GM18498 (cell line): ENCODE results near the gene CXCR3.
"Not testable (repeated sequence)": the region's sequence is repeated elsewhere in the genome, so short reads cannot be mapped to it uniquely, and the experiment has no call there.

Source experiments
- ATAC-seq: cut with Tn5 transposase; IDR thresholded peaks from one replicate; pipeline ENCODE4 v1.9.1; 2021; ENCODE audit warnings: mild to moderate bottlenecking, moderate library complexity; ENCODE audit not compliant: unreplicated experiment

Gene CXCR3

DNA sequence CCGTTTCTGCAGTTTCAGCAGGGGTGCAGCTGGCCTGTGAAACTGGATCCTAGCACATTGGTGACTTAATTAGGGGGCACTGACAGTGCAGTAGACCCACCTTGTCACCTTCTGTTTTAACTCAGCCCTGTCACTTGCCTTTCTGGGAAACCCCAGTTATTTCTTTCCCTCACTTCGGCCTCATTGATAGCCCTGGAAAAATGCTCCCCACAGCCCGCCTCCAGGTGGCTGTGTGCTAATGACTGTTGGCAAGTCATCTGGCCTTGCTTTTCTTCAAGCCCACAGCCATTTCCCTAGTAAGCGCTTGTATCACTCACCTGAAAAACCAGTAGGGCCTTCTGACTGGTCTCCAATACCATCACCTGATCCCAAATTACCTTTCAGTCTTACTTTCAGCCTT lies 3.3 kb downstream of the CXCR3 start:
- no peak for ATAC-seq

DNA sequence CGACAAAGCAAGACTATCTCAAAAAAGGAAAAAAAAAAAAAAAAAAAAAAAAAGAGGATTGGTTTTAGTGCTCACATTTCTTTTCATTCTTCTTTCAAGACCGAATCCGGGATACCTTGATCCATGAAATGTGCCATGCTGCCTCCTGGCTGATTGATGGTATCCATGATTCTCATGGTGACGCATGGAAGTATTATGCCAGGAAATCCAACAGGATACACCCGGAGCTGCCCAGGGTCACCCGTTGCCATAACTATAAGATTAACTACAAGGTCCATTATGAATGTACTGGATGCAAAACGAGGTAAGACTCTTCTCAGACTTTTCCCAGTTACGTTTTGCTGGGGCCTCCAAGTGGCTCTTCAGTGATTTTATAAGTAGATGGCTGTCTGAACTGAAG lies 6.1 kb downstream of the CXCR3 start:
- ATAC-seq = no peak

DNA sequence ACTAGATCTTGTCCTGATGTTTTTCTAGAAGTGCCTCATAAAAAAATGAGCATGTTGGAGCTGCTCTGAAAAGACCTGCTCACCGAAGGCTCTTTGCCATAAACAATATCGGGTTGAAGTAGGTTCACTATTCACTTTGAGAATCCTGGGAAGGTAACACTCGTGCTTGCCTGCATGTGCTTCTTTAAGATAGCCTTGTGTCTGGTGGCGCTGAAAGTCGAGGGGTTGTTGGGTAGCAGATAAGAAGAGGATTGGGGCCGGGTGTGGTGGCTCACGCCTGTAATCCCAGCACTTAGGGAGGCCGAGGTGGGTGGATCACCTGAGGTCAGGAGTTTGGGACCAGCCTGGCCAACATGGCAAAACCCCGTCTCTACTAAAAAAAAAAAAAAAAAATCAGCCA lies 6.6 kb downstream of the CXCR3 start:
- ATAC-seq = not testable (repeated sequence)

DNA sequence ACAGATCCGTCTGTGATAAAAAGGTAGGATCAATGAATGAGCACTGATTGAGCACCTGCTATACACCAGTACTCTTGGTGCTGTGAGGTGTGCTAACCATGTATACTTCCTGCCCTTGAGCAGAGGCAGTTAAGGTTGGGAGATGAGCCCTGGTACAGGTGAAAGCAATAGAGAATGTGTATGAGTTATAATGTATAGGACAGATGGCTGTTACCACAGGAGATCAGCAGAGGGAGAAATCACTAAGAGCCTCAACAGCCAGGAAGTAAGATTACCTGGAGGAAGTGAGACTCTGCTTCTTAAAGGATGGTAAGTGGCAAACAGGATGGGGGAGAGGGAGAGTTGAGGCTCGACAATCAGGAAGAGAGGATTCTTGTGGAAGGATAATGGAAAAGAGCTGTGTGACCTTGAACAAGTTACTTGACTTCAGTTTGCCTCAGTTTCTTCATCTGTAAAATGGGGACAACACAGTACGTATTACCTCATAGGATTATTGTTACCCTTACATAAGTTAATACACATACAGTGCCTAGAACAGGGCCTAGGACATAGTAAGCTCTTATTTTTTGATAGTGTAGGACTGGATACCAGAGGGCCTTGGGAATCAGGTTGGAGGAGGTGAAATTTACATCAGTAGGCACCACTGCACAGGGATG lies 9.1 kb downstream of the CXCR3 start:
- no peak for ATAC-seq

DNA sequence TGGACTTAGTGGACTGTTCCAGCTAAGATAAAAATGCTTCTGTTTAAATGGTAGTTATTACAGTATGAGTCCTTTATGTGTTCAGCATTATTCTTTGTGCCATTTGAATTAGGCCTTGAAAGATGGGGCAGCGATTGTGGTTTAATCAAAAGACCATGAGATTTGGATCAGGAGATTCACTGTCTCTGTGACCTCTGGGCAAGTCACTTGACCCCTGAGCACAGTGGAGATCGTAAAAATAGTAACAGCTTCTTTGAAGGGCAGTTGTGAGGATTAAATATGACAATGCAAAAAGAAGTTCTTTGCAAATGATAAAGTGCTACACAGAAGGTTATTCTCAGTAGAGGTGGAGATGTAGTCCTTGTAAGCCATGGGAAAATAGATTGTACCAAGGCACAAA lies 10.8 kb downstream of the CXCR3 start:
- ATAC-seq = no peak

DNA sequence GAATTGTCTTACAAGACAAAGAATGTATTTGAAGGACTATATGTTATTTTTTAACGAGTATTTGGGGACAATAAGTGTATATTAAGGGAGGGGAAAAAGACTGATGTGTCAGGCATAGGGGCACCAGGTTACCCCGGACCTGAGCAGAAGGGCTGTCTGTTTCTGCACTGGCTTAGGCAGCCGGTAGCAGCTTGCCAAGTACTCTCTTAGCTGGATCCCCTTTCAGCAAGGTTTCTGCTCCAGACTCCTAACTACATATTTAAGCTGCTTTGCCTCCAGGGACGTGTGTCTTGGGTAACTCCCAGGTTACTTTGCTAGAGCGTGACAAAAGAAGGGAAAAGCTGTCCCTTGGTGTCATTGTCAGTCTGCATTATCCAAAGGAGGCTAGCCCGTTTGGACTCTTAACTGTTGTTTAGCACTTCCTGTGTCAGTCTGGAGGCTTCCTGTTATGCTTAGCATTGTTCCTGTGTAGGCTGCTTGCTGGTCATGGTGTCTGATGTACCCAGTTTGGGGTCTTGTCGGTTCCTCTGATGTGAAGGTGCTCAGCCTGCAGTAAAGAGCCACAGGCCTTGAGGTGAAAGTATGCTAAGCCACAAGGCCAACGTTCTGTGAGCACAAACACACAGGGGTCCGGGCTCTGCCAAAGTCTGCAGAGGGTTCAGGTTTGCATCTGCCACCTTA lies 11.6 kb downstream of the CXCR3 start:
- ATAC-seq = no peak

DNA sequence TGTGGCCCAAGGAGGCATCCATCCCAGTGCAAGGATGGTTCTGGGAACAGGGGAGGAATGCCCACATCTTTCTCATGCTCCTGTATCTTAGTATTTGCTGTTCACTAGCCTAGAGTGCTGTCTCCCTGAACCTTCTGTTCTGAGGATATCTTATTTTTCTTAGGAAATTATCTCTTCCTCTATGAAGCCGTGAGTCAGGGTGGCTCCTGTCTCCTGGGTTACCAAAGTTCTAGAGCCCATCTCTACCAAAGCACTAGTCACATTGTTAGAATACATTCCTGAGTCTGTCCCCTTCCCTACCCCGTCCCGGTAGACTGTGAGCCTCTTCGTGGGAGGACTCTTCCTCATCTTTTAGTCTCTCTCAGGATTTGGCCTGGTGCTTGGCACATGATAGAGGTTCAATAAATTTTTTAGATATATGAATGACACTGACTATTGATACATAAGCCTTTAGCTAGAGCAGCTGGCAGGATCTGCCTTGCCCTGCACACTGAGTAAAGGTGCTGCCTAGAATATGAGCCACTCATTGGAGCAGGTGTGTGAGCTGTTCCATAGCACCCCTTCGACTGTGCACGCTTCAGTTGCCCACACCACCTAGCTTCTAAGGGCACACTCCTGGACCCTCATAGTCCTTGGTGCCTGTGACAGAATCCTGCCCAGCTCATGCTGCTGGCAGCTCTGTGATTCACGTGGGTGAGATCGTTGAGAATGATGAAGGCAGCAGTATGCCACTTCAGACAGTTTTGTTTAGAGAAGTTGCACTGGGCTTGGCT lies 13.3 kb downstream of the CXCR3 start:
- ATAC-seq = no peak

DNA sequence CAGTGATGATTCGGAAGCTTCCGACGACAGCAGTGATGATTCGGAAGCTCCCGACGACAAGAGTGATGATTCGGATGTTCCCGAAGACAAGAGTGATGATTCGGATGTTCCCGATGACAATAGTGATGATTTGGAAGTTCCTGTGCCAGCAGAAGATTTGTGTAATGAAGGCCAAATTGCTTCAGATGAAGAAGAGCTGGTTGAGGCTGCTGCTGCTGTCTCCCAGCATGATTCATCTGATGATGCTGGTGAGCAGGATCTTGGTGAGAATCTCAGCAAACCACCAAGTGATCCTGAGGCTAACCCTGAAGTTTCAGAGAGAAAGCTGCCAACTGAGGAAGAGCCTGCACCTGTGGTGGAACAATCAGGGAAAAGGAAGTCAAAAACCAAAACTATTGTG lies 14.2 kb downstream of the CXCR3 start:
- no peak for ATAC-seq

DNA sequence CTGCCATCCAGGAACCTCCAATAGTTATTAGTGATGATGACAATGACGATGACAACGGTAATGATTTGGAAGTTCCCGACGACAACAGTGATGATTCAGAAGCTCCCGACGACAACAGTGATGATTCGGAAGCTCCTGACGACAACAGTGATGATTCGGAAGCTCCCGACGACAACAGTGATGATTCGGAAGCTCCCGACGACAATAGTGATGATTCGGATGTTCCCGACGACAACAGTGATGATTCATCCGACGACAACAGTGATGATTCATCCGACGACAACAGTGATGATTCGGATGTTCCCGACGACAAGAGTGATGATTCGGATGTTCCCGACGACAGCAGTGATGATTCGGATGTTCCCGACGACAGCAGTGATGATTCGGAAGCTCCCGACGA lies 14.7 kb downstream of the CXCR3 start:
- no peak for ATAC-seq

DNA sequence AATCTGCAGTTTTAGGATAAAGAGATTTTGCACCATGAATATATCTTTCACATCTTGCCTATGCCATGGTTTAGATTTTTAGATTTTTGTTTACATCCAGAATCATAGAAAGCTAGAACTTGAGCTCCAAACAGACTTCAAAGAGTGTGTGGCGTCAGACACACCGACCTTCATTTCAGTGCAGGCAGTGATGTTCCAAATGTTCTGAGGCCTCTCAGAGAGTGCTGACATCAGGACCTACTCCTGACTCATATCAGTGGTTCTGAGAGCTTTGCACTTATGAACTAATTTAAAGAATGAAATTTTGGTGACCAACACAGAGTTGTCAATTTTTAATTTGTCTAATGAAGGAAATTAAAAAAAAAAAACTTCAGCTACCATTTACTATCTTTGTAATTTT lies 18.3 kb downstream of the CXCR3 start:
- ATAC-seq = no peak

DNA sequence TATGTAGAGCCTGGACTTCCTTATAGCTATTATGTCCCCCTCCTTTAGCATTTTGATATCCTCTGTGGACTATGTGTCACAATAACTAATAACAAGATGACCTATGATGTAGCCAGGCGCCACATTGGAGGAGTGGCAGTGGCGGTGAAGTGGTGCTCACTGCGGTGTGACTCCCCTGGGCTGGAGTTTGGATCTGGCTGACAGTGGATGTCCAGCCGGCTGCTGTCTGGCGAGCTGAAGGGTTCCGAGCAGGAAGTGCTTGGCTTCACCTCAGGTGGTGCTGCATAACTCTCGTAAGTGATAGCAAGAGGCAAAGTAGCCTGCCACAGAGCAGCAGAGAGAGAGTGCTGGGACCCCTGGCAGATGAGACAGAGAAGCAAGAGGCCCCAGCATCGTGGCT lies 25.1 kb downstream of the CXCR3 start:
- not testable (repeated sequence) for ATAC-seq

DNA sequence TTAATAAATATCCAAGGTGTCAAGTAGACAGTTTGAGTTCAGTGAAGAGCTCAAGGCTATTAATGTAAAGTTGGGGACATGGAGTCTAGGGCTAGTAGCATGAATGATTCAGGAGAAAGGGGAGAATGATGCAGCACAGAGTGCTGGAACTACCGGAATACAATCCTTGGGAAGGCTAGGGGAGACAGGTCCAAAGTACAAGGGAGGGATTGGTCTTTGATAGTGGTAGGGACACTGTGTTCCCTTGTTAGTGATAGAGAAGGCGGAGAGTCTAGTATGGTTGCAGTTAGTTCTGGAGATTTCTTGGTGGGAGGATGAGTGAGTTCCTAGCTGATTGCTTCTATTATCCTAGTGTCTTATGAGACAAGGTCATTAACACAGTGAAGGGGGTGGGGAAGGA lies 31.4 kb downstream of the CXCR3 start:
- ATAC-seq = no peak

DNA sequence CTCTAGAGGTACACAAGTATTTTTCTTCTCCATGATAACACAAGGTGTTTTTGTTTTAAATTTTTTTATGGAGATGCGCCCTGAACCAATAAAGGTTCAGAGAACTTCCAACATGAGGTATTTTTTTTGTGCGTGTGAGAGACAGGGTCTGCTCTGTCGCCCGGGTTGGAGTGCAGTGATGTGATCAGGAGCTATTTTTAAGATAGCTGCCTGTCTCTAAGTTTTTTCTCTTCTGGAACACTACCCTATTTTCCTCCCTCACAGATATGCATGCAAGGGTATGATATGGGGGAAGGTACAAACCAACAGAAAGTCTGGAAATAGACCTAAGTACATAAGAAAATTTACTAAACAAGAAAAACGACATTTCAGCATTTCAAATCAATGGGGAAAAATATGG lies 37.1 kb downstream of the CXCR3 start:
- ATAC-seq = no peak

DNA sequence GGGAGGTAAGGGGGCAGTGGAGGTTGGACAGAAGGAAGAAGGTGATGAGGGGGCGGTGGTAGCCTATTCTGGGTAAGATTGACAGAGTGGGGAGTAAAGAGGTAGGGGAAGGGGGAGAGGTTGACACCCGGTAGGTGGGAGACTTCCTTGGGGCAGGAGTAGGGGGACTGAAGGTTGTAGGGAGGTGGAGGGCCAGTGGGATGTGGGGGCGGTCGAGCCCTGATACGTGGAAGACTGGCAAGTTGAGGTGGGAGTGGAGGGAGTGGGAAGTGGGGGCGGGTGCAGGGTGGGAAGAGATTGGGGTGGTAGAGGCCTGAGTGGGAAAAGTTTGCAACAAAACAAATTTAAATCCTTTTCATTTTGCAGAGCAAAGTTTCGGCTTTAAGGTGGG lies 38.3 kb downstream of the CXCR3 start:
- ATAC-seq = no peak

DNA sequence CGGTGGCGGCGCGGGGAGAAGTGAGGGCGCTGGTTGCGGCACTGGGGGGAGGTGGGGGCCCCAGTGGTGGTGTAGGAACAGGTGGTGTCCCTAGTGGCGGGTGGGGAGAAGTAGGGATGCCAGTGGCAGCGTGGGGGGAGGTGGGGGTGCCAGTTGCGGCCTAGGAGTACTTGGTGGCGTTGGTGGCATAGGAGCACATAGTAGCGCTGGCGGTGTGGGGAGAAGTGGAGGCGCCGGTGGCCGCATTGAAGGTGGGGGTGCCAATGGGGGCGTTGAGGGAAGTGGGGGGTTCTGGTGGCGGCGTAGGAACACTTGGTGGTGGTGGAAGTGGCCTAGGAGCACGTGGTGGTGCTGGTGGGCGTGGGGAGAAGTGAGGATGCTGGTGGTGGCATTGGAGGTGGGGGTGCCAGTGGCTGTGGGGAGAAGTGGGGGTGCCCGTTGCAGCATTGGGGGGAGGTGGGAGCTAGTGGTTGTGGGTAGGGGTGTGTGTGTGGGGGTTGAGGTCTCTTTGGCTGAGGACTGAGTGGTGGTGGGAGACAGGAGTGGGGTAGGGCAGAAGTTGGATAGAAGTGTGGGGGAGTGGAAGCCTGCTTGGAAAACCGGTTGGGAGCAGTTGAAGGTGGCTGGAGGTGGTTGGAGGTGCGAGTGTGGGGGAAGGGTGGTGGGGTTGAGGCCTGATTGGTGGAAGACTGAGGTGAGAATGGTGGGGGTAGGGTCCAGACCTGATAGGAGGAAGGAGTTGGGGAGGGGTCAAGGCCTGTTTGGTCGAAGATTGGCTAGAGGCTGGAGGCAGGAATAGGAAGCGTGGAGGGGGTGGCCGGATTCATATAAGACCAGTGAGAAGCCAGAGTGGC lies 38.9 kb downstream of the CXCR3 start:
- no peak for ATAC-seq

DNA sequence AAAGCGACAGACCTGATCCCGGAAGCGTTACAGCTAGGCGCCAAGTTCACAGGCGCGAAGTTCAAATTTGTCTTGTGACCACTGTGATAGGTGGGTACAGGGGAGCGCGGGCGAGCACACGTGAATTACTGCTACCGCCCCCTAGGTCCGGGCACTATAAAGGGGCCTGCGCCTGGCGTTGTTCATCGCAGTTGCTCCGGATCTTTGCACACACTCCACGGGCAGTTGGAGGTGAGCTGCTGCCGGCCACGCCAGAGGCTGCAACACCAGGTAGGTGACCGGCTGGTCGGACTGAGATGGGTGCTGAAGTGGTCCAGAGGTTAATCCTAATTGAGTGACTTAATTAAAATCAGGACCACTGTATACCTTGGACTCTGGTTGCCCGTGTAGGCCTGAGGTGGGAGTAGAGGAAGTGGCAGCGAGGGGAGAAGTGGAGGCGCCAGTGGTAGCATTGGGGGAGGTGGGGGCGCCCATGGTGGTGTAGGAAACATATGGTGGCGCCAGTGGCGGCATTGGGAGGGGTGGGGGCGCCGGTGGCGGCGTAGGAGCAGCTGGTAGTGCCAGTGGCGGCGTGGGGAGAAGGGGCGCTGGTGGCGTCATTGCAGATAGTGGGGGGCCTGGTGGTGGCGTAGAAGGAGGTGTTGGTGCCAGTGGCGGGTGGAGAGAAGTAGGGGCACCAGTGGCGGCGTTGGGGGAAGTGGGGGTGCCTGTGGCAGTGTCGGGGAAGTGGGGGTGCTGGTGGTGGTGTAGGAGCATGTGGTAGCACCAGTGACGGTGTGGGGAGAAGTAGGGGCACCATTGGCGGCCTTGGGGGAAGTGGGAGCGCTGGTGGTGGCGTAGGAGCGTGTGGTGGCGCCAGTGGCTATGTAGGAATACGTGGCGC lies 39.8 kb downstream of the CXCR3 start, which contains the start of gene GCNA:
Gene GCNA, plus strand, starts transcription at position 185 of the 883 bp plus-strand sequence. CDS start 2,385 bp downstream, outside the sequence.
- ATAC-seq = no peak

DNA sequence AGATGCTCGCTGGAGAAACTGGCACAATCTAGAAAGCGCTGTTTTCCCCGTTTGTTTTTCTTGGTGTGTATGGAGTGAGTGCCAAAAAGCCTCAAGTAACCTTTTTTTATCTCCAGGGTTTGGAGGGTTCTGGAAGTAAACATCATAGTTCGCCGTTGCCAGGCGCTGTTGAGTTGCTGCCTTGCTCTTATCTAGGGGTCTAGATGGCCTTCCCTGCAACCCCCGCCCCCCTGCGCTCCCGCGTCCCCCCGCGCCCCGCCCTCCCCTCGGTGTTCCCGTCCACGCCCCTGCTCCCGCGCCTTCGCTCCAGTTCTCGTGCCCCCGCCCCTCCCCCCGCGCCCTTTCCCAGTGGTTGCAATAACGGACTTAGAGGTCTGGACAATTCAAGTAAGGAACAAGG lies 40.6 kb downstream of the CXCR3 start:
- no peak for ATAC-seq

DNA sequence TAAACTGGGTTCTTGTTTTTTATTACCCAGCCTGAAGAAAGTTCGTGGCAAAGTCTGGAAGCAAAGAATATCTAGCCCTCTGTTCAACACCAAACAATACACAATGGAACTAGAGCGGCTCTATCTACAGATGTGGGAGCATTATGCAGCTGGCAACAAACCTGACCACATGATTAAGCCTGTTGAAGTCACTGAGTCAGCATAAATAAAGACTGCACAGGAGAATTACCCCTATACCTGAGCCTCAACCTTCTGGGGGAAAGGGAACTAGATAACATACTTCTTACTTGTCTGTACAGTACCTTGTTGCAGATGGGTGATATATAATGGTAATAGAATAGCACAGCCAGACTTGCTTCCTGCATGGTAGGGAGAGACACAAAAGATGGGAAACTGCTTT lies 44.7 kb downstream of the CXCR3 start:
- ATAC-seq = no peak

DNA sequence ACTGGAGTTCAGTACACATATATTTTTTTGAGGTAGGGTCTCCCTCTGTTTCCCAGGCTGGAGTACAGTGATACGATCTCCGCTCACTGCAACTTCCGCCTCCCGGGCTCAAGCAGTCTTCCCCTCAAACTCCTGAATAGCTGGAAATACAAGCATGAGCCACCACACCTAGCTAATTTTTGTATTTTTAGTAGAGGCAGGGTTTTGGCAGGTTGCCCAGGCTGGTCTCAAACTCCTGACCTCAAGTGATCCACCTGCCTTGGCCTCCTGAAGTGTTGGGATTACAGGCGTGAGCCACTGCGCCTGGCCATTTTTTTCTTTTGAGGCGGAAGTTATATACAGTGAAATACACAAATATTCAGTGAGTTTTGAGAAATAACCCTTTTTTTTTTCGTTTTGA lies 46.9 kb downstream of the CXCR3 start:
- ATAC-seq = not testable (repeated sequence)
